MM.1S (cell line): ENCODE data around the gene HIKESHI.
A peak's percentile ranks its signal among the peaks of the same experiment; 100 is the strongest.

Experiments used
- DNase-seq: peaks from one replicate; pipeline ENCODE4 v3.0.0-alpha.2; 2015
- H2AFZ ChIP-seq: fragments of 300-600 bp; sonication (generic); 2 replicates; pipeline ENCODE4 v1.6.0; 2016; ENCODE audit warnings: antibody characterized with exemption, low read length
- H3F3A ChIP-seq: fragments of 300-600 bp; sonication (generic); 2 replicates; pipeline ENCODE4 v1.6.1; 2016; ENCODE audit warnings: mild to moderate bottlenecking, antibody characterized with exemption, low read length, moderate library complexity, mixed read lengths; ENCODE audit not compliant: insufficient read depth
- H3K27ac ChIP-seq: fragments of 300-600 bp; sonication (generic); 2 replicates; pipeline ENCODE4 v1.5.1; 2016; ENCODE audit warnings: mild to moderate bottlenecking, low read length
- H3K27me3 ChIP-seq: fragments of 300-600 bp; sonication (generic); replicated peaks from 2 replicates; pipeline ENCODE4 v1.6.0; 2016; ENCODE audit warnings: low read length; ENCODE audit not compliant: insufficient read depth
- H3K36me3 ChIP-seq: fragments of 300-600 bp; sonication (generic); replicated peaks from 2 replicates; pipeline ENCODE4 v1.6.1; 2016; ENCODE audit warnings: mild to moderate bottlenecking, low read length, mixed read lengths; ENCODE audit not compliant: insufficient read depth
- H3K4me1 ChIP-seq: fragments of 300-600 bp; sonication (generic); 2 replicates; pipeline ENCODE4 v1.6.1; 2016; ENCODE audit warnings: low read length, mixed read lengths
- H3K4me2 ChIP-seq: fragments of 300-600 bp; sonication (generic); 2 replicates; pipeline ENCODE4 v1.6.0; 2016; ENCODE audit warnings: low read depth, low read length
- H3K4me3 ChIP-seq: fragments of 300-600 bp; sonication (generic); 2 replicates; pipeline ENCODE4 v1.5.1; 2016; ENCODE audit warnings: low read length, mixed read lengths
- H3K79me2 ChIP-seq: fragments of 300-600 bp; sonication (generic); 2 replicates; pipeline ENCODE4 v1.6.1; 2016; ENCODE audit warnings: mixed run types, low read length, mixed read lengths
- H3K9ac ChIP-seq: fragments of 300-600 bp; sonication (generic); 2 replicates; pipeline ENCODE4 v1.6.1; 2016; ENCODE audit warnings: low read length, mixed read lengths
- H3K9me2 ChIP-seq: fragments of 300-600 bp; sonication (generic); replicated peaks from 2 replicates; pipeline ENCODE4 v1.6.1; 2016; ENCODE audit warnings: mild to moderate bottlenecking, low read length, mixed read lengths; ENCODE audit not compliant: insufficient read depth
- H3K9me3 ChIP-seq: fragments of 300-600 bp; sonication (generic); replicated peaks from 2 replicates; pipeline ENCODE4 v1.6.1; 2016; ENCODE audit warnings: mild to moderate bottlenecking, low read length, mixed read lengths; ENCODE audit not compliant: insufficient read depth
- H4K20me1 ChIP-seq: fragments of 300-600 bp; sonication (generic); 2 replicates; pipeline ENCODE4 v1.6.1; 2016; ENCODE audit warnings: mild to moderate bottlenecking, low read length, moderate library complexity, mixed read lengths; ENCODE audit not compliant: insufficient read depth
- EZH2 ChIP-seq: fragments of 300-600 bp; sonication (generic); optimal IDR thresholded peaks from 2 replicates; pipeline ENCODE3; 2017; ENCODE audit warnings: low read depth, mild to moderate bottlenecking, antibody characterized with exemption, low read length, mixed read lengths
- EZH2phosphoT487 ChIP-seq: fragments of 300-600 bp; sonication (generic); IDR thresholded peaks from 2 replicates; pipeline ENCODE4 v1.6.1; 2018; ENCODE audit warnings: antibody characterized with exemption, low read length
- TF ChIP-seq, protein P1 (sequence below): fragments of 300-600 bp; sonication (generic); IDR thresholded peaks from 2 replicates; pipeline ENCODE4 v1.5.1; 2016; ENCODE audit warnings: antibody characterized with exemption, low read length, mixed read lengths

HIKESHI gene

DNA sequence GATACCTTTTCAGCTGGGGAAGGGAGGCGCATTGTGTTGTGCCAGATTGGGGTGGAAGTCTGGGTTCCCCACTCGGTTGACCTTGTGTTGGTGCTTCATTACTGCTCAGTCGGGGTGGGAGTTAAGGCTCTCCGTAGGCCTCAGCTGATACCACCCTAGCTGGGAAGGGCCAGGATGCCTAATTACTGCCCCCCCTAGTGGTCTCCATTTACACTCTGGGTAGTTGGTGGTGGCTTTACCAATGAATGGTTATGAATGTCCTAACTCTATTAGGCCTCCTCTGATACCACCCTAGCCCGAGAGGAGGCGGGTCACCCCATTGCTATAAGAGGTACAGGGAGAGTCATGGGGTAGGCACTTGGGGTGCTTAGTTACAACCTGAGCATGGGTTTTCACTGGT, 27.5 kb upstream of the HIKESHI start:
- Histone ChIP-seq H2AFZ (no peak overlapping the region), H3K4me2 (no peak overlapping the region), H3K79me2 (peaks cover 44% of the 10 kb centered on the region), H3K9ac (no peak overlapping the region), H3K4me3 (no peak overlapping the region), H3K4me1 (no peaks in the 10 kb centered on the region), H3K27ac (no peak overlapping the region), H3K9me2 (no peaks in the 10 kb centered on the region), H3K36me3 (peaks cover 6% of the 10 kb centered on the region; the same call in 1 of the 2 replicates), H3K9me3 (no peaks in the 10 kb centered on the region), H4K20me1 (no peaks in the 10 kb centered on the region), H3F3A (no peaks in the 10 kb centered on the region), H3K27me3 (no peaks in the 10 kb centered on the region)
- DNase-seq = no peak
- TF ChIP-seq EZH2phosphoT487 = no peak
- no peak for TF ChIP-seq EZH2
- TF ChIP-seq, protein P1, sequence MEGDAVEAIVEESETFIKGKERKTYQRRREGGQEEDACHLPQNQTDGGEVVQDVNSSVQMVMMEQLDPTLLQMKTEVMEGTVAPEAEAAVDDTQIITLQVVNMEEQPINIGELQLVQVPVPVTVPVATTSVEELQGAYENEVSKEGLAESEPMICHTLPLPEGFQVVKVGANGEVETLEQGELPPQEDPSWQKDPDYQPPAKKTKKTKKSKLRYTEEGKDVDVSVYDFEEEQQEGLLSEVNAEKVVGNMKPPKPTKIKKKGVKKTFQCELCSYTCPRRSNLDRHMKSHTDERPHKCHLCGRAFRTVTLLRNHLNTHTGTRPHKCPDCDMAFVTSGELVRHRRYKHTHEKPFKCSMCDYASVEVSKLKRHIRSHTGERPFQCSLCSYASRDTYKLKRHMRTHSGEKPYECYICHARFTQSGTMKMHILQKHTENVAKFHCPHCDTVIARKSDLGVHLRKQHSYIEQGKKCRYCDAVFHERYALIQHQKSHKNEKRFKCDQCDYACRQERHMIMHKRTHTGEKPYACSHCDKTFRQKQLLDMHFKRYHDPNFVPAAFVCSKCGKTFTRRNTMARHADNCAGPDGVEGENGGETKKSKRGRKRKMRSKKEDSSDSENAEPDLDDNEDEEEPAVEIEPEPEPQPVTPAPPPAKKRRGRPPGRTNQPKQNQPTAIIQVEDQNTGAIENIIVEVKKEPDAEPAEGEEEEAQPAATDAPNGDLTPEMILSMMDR = peak; percentile 25

DNA sequence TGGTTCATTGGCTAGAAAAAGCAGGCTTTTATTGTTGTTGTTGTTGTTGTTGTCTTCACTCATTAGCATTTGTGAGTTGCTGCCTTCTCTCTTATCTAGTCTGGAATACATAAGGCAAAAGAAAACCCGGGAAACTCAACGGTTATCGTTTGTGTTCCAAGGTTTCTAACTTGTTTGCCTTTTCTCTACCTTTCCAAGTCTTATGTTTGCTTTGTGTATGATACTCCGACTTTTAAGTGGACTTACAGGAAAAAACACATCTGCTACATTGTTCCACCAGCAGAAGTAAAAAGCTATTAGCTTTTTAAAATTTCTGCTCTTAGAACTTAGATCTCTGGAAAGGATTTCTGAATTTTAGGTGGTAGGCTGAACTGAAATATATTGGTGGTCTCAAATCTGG, 27.0 kb upstream of the HIKESHI start:
- Histone ChIP-seq H2AFZ (no peak overlapping the region), H4K20me1 (no peaks in the 10 kb centered on the region), H3K79me2 (peaks cover 44% of the 10 kb centered on the region), H3K27ac (no peak overlapping the region), H3K27me3 (no peaks in the 10 kb centered on the region), H3F3A (no peaks in the 10 kb centered on the region), H3K4me1 (no peaks in the 10 kb centered on the region), H3K9me2 (no peaks in the 10 kb centered on the region), H3K36me3 (peaks cover 6% of the 10 kb centered on the region; the same call in 1 of the 2 replicates), H3K9me3 (no peaks in the 10 kb centered on the region), H3K4me3 (no peak overlapping the region), H3K4me2 (no peak overlapping the region), H3K9ac (no peak overlapping the region)
- no peak for DNase-seq
- TF ChIP-seq EZH2phosphoT487 (no peak), EZH2 (no peak)
- TF ChIP-seq, protein P1 = no peak

DNA sequence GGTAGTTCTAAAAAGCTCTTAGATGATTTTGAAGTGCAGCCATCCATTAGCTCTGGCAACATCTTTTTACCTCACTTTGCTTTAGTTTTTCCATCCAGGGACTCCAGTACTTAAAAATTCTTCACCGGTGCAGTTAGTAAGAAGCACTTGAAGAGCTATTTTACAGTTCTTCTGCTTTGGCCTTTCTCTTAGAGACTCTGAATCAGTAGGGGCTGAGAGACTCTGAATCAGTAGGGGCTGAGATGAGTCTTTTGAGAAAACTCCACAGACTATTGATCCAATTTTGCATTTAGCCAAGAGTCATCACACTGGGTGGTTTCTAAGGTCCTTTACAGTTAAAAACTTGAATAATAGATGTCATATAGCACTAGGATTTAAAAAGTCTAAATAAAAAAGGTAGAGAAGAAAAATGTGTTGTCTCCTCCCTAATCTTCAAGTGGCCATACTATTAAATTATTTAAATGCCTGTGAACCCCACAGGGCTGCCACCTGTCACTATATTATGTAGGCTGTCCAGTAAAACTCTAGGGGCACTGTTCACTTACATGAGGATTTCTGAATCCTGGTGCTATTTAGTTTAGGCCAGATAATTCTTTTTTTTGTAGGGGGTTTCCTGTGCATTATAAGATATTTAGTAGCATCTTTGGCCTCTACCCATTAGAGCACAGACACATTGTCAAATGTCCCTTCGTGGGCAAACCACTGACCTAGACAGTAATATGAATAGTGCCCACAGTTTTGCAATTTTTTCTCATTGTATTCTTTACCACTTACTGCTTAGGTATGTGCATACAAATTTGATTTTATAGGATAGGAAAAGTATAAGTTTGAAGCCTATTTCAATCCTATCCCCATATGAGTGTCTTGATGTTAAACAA, 26.3 kb upstream of the HIKESHI start:
- Histone ChIP-seq H3K27me3 (no peaks in the 10 kb centered on the region), H3K4me2 (no peak overlapping the region), H3K27ac (no peak overlapping the region), H3K9ac (no peak overlapping the region), H3K79me2 (peaks cover 41% of the 10 kb centered on the region), H3K4me1 (no peaks in the 10 kb centered on the region), H3K36me3 (peaks cover 6% of the 10 kb centered on the region; the same call in 1 of the 2 replicates), H2AFZ (no peak overlapping the region), H3K9me2 (no peaks in the 10 kb centered on the region), H4K20me1 (no peaks in the 10 kb centered on the region), H3F3A (no peaks in the 10 kb centered on the region), H3K9me3 (no peaks in the 10 kb centered on the region), H3K4me3 (no peak overlapping the region)
- no peak for DNase-seq
- no peak for TF ChIP-seq EZH2phosphoT487
- TF ChIP-seq EZH2 = no peak
- TF ChIP-seq, protein P1 = no peak
